A204.1 (cell line): ENCODE data around the gene EXD3.
"Not testable (repeated sequence)": the region's sequence is repeated elsewhere in the genome, so short reads cannot be mapped to it uniquely, and the experiment has no call there.

Source experiments
- FAIRE-seq: peaks from 2 replicates; lab custom pipeline; 2012; peaks lifted over from hg19 to GRCh38; lab: Jason Lieb, UNC

Gene EXD3

GRCh38 chr9:137459152-137459600, 36.2 kb upstream of the EXD3 start, which contains the start of gene NSMF:
Gene NSMF, minus strand, starts transcription at chr9:137459334. Its CDS starts 232 bp downstream, at chr9:137459102.
- no peak for FAIRE-seq

GRCh38 chr9:137458194-137459151, 35.5 kb upstream of the EXD3 start:
- FAIRE-seq, result no peak

- no peak for FAIRE-seq
Observed at GRCh38 chr9:137457406-137458193, 34.6 kb upstream of the EXD3 start.

GRCh38 chr9:137456864-137457405, 34.0 kb upstream of the EXD3 start:
- no peak for FAIRE-seq

- no peak for FAIRE-seq
Observed at GRCh38 chr9:137456061-137456863, 33.3 kb upstream of the EXD3 start.

- FAIRE-seq, result no peak
Observed at GRCh38 chr9:137455359-137455991, 32.5 kb upstream of the EXD3 start.

GRCh38 chr9:137454597-137455358, 31.8 kb upstream of the EXD3 start:
- FAIRE-seq, result no peak

GRCh38 chr9:137454145-137454596, 31.2 kb upstream of the EXD3 start:
- no peak for FAIRE-seq

- no peak for FAIRE-seq
Observed at GRCh38 chr9:137453643-137454081, 30.7 kb upstream of the EXD3 start.

- no peak for FAIRE-seq
Observed at GRCh38 chr9:137452761-137453642, 30.0 kb upstream of the EXD3 start.

GRCh38 chr9:137452006-137452760, 29.2 kb upstream of the EXD3 start:
- FAIRE-seq, result no peak

GRCh38 chr9:137451264-137452005, 28.5 kb upstream of the EXD3 start:
- FAIRE-seq, result not testable (repeated sequence)

GRCh38 chr9:137450539-137451222, 27.7 kb upstream of the EXD3 start:
- FAIRE-seq, result not testable (repeated sequence)

- FAIRE-seq, result no peak
Observed at GRCh38 chr9:137449931-137450538, 27.1 kb upstream of the EXD3 start.

GRCh38 chr9:137449081-137449844, 26.3 kb upstream of the EXD3 start:
- FAIRE-seq, result no peak

- no peak for FAIRE-seq
Observed at GRCh38 chr9:137448602-137448962, 25.6 kb upstream of the EXD3 start.
